HepG2 (cell line): ENCODE measurements around the gene TMEM223. TPM values are rescaled to one million over a fixed set of nuclear protein-coding genes. Genes with fewer than 3 reads are reported as not detected.

Experiments
- AHDC1 ChIP-seq: sonication (generic); formaldehyde crosslinking; IDR thresholded peaks from 2 replicates; pipeline ENCODE4 v1.5.1; 2020; ENCODE audit warnings: mild to moderate bottlenecking, missing genetic modification reagents, borderline replicate concordance
- ARID2 ChIP-seq: sonication (generic); formaldehyde crosslinking; IDR thresholded peaks from 2 replicates; pipeline ENCODE4 v1.8.1; 2022; ENCODE audit warnings: mild to moderate bottlenecking, missing genetic modification reagents, borderline replicate concordance
- EHMT2 ChIP-seq: fragments of 200-600 bp; sonication (generic); IDR thresholded peaks from 2 replicates; pipeline ENCODE4 v1.7.0; 2017; ENCODE audit warnings: antibody characterized with exemption, low read depth, low read length, borderline replicate concordance
- GRHL1 ChIP-seq: sonication (generic); formaldehyde crosslinking; conservative IDR thresholded peaks from 2 replicates; pipeline ENCODE4 v1.8.0; 2022; ENCODE audit warnings: missing genetic modification reagents
- IKZF4 ChIP-seq: sonication (generic); formaldehyde crosslinking; IDR thresholded peaks from 2 replicates; pipeline ENCODE4 v1.5.1; 2020; ENCODE audit warnings: borderline replicate concordance, mild to moderate bottlenecking, low read depth, missing genetic modification reagents; ENCODE audit errors: not compliant biosample characterization
- KDM5B ChIP-seq: sonication (generic); formaldehyde crosslinking; IDR thresholded peaks from 2 replicates; pipeline ENCODE4 v1.4.0; 2020; ENCODE audit warnings: missing genetic modification reagents, mild to moderate bottlenecking, borderline replicate concordance
- MIER2 ChIP-seq: IDR thresholded peaks from 2 replicates; pipeline ENCODE4 v1.6.1; 2016; ENCODE audit warnings: missing biosample characterization, missing genetic modification reagents
- PCBP2 ChIP-seq: fragments of 200-400 bp; formaldehyde crosslinking; optimal IDR thresholded peaks from 2 replicates; pipeline ENCODE3; 2018; ENCODE audit warnings: low read length, low read depth; ENCODE audit not compliant: poor library complexity, severe bottlenecking
- SIN3A ChIP-seq: IDR thresholded peaks from 2 replicates; pipeline ENCODE4 v1.6.1; 2011; ENCODE audit warnings: low read depth, mild to moderate bottlenecking, control low read depth, low read length, borderline replicate concordance
- UBTF ChIP-seq: sonication (generic); formaldehyde crosslinking; IDR thresholded peaks from 2 replicates; pipeline ENCODE4 v1.4.0; 2020; ENCODE audit warnings: mild to moderate bottlenecking, missing genetic modification reagents
- YEATS4 ChIP-seq: sonication (generic); formaldehyde crosslinking; IDR thresholded peaks from 2 replicates; pipeline ENCODE4 v1.4.0; 2020; ENCODE audit warnings: missing genetic modification reagents, borderline replicate concordance
- ZNF274 ChIP-seq: sonication (generic); formaldehyde crosslinking; IDR thresholded peaks from 2 replicates; pipeline ENCODE4 v1.5.1; 2020; ENCODE audit warnings: mild to moderate bottlenecking, missing genetic modification reagents
- ZNF549 ChIP-seq: sonication (generic); formaldehyde crosslinking; IDR thresholded peaks from 2 replicates; pipeline ENCODE4 v1.5.0; 2020; ENCODE audit warnings: missing genetic modification reagents
- ZNF577 ChIP-seq: sonication (generic); formaldehyde crosslinking; IDR thresholded peaks from 2 replicates; pipeline ENCODE4 v1.4.0; 2020; ENCODE audit warnings: mild to moderate bottlenecking, low read depth, missing genetic modification reagents, borderline replicate concordance
- ZNF7 ChIP-seq: IDR thresholded peaks from 2 replicates; pipeline ENCODE4 v1.6.1; 2016; ENCODE audit warnings: missing biosample characterization, missing genetic modification reagents
- ZNF773 ChIP-seq: sonication (generic); formaldehyde crosslinking; IDR thresholded peaks from 2 replicates; pipeline ENCODE4 v1.4.0; 2020; ENCODE audit warnings: missing genetic modification reagents, borderline replicate concordance
- ZNF775 ChIP-seq: sonication (generic); formaldehyde crosslinking; IDR thresholded peaks from 2 replicates; pipeline ENCODE4 v1.4.0; 2020; ENCODE audit warnings: missing genetic modification reagents, mild to moderate bottlenecking, moderate library complexity, borderline replicate concordance
- ZSCAN12 ChIP-seq: sonication (generic); formaldehyde crosslinking; IDR thresholded peaks from 2 replicates; pipeline ENCODE4 v1.9.0; 2021; ENCODE audit warnings: mild to moderate bottlenecking, missing genetic modification reagents
- polyA plus RNA-seq, 8 experiments: library from polyadenylated mRNA; depleted of rRNA in 3 of 8; stranded (reverse) in 7 of 8; unstranded in 1 of 8; fragments of >200 nt; fragmentation: Illumina TruSeq in 4 of 8; extraction: Trizol in 4 of 8; gene quantifications; 2 replicates each; pipeline versions ENCODE4 v1.2.1 to v1.2.3, GENCODE V29; 2011 to 2016; ENCODE audit warnings: low read depth in 4 of 8, missing spikeins in 1 of 8, mixed read lengths in 1 of 8; ENCODE audit not compliant: insufficient read depth in 1 of 8
- total RNA-seq, 5 experiments: library from RNA; depleted of rRNA; stranded (reverse); fragments of >200 nt; fragmentation: Illumina TruSeq; extraction: Trizol; gene quantifications; 2 replicates each; pipeline ENCODE4 v1.2.3, GENCODE V29; 2016; ENCODE audit warnings: low read depth in 1 of 5

Gene TMEM223
- total and polyA plus RNA-seq, 2 of the 13 experiments (the other 11 are each of a cell fraction or from before 2014, with no cell fraction given): 19.5 to 24.9 TPM

GRCh38 chr11:62805076-62805892 is 13.5 kb upstream of the TMEM223 start, which contains the start of gene NXF1 (continued):
- TF ChIP-seq IKZF4 (CRISPR knock-in tag) (peak; percentile 44), EHMT2 (no peak), UBTF (CRISPR knock-in tag) (peak; percentile 90), PCBP2 (no peak), YEATS4 (CRISPR knock-in tag) (peak; percentile 87), ZNF775 (CRISPR knock-in tag) (no peak), ARID2 (CRISPR knock-in tag) (no peak), AHDC1 (0 out of 2 replicates have a peak, but pooled peaks have one; percentile 7), ZNF577 (CRISPR knock-in tag) (no peak), SIN3A (peak; percentile 93; the same call in 1 of the 2 replicates), KDM5B (CRISPR knock-in tag) (peak; percentile 90), GRHL1 (CRISPR knock-in tag) (no peak), ZSCAN12 (CRISPR knock-in tag) (no peak; the same call in 1 of the 2 replicates), ZNF549 (CRISPR knock-in tag) (0 out of 2 replicates have a peak, but pooled peaks have one; percentile 26), ZNF7 (CRISPR knock-in tag) (0 out of 2 replicates have a peak, but pooled peaks have one; percentile 29), MIER2 (CRISPR knock-in tag) (no peak), ZNF773 (CRISPR knock-in tag) (peak; percentile 79; the same call in 1 of the 2 replicates), ZNF274 (peak; percentile 77; the same call in 1 of the 2 replicates)
